Spleen (tissue), 7 donors: ENCODE results near the gene MASP1.

ENCODE experiments used
- POLR2A ChIP-seq, 3 donors: fragments of 450-650 bp; IDR thresholded peaks; one replicate each; pipeline ENCODE4 v1.5.1; 2017; ENCODE audit warnings: antibody characterized with exemption in 3 of 3, mild to moderate bottlenecking in 1 of 3
- POLR2AphosphoS5 ChIP-seq, 3 donors: sonication (generic); formaldehyde crosslinking; IDR thresholded peaks; one replicate each; pipeline ENCODE4 v1.5.1; 2017; ENCODE audit warnings: antibody characterized with exemption in 3 of 3
- TF ChIP-seq, protein P1 (sequence below), 11 experiments: fragments of 200-600 bp in 7 of 11; fragments of 450-650 bp in 4 of 11; sonication (generic) in 4 of 11; IDR thresholded peaks in 8 of 11; conservative IDR thresholded peaks in 3 of 11; 1 replicate in 7 of 11; 2 replicates in 4 of 11; pipeline versions ENCODE4 v1.4.0 to v1.8.0; 2016 to 2021; ENCODE audit warnings: antibody characterized with exemption in 11 of 11, inconsistent platforms in 4 of 11, mild to moderate bottlenecking in 1 of 11
- donor health status: DM: no; HTN: no; CAD: no; lungs with moderate emphysema.
- donor health status: DM: no; HTN: no; CAD: no.
- donor health status: DM: no; HTN: no; CAD: no.

DNA sequence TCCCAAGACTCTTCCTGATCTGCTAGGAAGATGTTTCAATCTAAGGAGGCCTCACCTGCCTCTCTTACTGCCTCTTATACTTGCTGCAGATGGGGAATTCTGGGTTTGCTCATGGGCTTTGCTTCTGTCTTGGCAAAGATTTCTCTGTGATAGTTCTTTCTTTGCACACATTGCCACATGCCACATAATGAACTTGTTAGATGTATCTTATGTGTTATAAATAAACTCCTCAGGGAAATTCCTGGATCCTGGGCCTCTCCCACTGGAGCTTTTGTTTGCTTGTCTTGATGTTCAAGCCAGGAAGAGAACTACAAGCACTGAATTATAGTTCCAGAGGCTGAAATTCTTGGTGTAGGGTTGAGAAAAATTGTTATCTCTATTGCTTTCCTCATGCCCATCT, 82.0 kb downstream of the MASP1 start:
- TF ChIP-seq, protein P1, sequence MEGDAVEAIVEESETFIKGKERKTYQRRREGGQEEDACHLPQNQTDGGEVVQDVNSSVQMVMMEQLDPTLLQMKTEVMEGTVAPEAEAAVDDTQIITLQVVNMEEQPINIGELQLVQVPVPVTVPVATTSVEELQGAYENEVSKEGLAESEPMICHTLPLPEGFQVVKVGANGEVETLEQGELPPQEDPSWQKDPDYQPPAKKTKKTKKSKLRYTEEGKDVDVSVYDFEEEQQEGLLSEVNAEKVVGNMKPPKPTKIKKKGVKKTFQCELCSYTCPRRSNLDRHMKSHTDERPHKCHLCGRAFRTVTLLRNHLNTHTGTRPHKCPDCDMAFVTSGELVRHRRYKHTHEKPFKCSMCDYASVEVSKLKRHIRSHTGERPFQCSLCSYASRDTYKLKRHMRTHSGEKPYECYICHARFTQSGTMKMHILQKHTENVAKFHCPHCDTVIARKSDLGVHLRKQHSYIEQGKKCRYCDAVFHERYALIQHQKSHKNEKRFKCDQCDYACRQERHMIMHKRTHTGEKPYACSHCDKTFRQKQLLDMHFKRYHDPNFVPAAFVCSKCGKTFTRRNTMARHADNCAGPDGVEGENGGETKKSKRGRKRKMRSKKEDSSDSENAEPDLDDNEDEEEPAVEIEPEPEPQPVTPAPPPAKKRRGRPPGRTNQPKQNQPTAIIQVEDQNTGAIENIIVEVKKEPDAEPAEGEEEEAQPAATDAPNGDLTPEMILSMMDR (IDR thresholded peaks at IDR 0.05 in 8 of 11, conservative IDR thresholded peaks at IDR 0.05 in 3 of 11): no peak
- TF ChIP-seq POLR2A (IDR thresholded peaks at IDR 0.05): no peak
- TF ChIP-seq POLR2AphosphoS5 (IDR thresholded peaks at IDR 0.05): no peak
